Heart left ventricle (tissue), 13 donors: ENCODE results near the gene ZBTB46.
"Not testable (repeated sequence)": the region's sequence is repeated elsewhere in the genome, so short reads cannot be mapped to it uniquely, and the experiment has no call there.

Experiments used
- CTCF ChIP-seq, 12 donors: fragments of 200-600 bp; sonication (generic) in 4 of 12; IDR thresholded peaks; one replicate each; pipeline versions ENCODE4 v1.5.0 to v1.8.0; 2018 to 2022; ENCODE audit warnings: antibody characterized with exemption in 12 of 12, mild to moderate bottlenecking in 5 of 12
- POLR2A ChIP-seq, 2 donors: fragments of 450-650 bp; IDR thresholded peaks; one replicate each; pipeline ENCODE4 v1.6.1; 2017; ENCODE audit warnings: antibody characterized with exemption in 2 of 2, mild to moderate bottlenecking in 2 of 2, moderate library complexity in 2 of 2
- donor health status: ischemic (EF 13 %, LVEDD 7.1; RV severe dilation, severe dysfunction).
- donor health status: DM: no; HTN: yes; CAD: no.
- donor health status: DM: no; HTN: no; CAD: no.
- donor health status: ischemic (EF 25% LVEDD 6.9; RV normal size, moderate dysfunction).
- donor health status: ischemic (EF 25% LVEDD 5.7; RV mildly dilated, moderate dysfunction).
- donor health status: ischemic (EF 35%, LVEDD 5.7; RV mildly dilated, moderate dysfunction).
- donor health status: nonischemic (EF 11% LVEDD 7.7; RV severe dilation, severe dysfunction).
- donor health status: DM: yes; HTN: yes; CAD: no.
- donor health status: PGD.
- donor health status: ischemic (EF 29% LVEDD 5.4; RV normal size, mild dysfunction).
- donor health status: nonischemic (EF 23%, LVEDD 6.1; RV moderate dilation, normal function).

- not testable (repeated sequence) for TF ChIP-seq CTCF, POLR2A (IDR thresholded peaks at IDR 0.05)
Measured at GRCh38 chr20:63851548-63851943, 20.5 kb upstream of the ZBTB46 start.
